Colonic mucosa (tissue), 4 donors: ENCODE data around the gene ACTR3C. TPM values are rescaled to one million over a fixed set of nuclear protein-coding genes. Genes with fewer than 3 reads are reported as not detected.
"Not testable (repeated sequence)": the region's sequence is repeated elsewhere in the genome, so short reads cannot be mapped to it uniquely, and the experiment has no call there.

Source experiments
- DNase-seq: peaks from one replicate; pipeline ENCODE4 v3.0.0-alpha.2; 2020
- H3K27ac ChIP-seq: fragments of 200-600 bp; one replicate; pipeline ENCODE4 v1.8.0; 2021
- H3K27me3 ChIP-seq: fragments of 200-600 bp; one replicate; pipeline ENCODE4 v1.8.0; 2021
- H3K36me3 ChIP-seq: fragments of 200-600 bp; one replicate; pipeline ENCODE4 v1.8.0; 2021
- H3K4me1 ChIP-seq: fragments of 200-600 bp; one replicate; pipeline ENCODE4 v1.8.0; 2021; ENCODE audit warnings: mild to moderate bottlenecking
- H3K4me3 ChIP-seq: fragments of 200-600 bp; one replicate; pipeline ENCODE4 v1.8.0; 2021
- H3K9ac ChIP-seq, 2 donors: one replicate each; pipeline ENCODE4 v1.7.0; 2013; ENCODE audit warnings: control low read depth in 2 of 2, low read depth in 2 of 2, low read length in 2 of 2
- H3K9me3 ChIP-seq: fragments of 200-600 bp; one replicate; pipeline ENCODE4 v1.8.0; 2021
- CTCF ChIP-seq: fragments of 200-600 bp; IDR thresholded peaks from one replicate; pipeline ENCODE4 v1.8.0; 2022; ENCODE audit warnings: antibody characterized with exemption, mild to moderate bottlenecking
- intact Hi-C: fragments of 100-400 bp; cut with DNase I; formaldehyde crosslinking; loops from one replicate; pipeline ENCODE4 v1.14.1; 2022
- total RNA-seq, 2 donors: library from RNA; stranded (reverse); fragmentation: NEBNext Ultra II Directional in 1 of 2; extraction: Animal tissue kit (Norgen Biotek cat#: 25700) in 1 of 2; gene quantifications; one replicate each; pipeline ENCODE4 v1.2.1, GENCODE V29; 2021
- donor health status: healthy.
- donor health status: DM: no; HTN: no; CAD: no.
- donor health status: DM: no; HTN: no; CAD: no.

Gene ACTR3C
- total RNA-seq, 2 donors from 2014 or later = 17.6 to 29.6 TPM

GRCh38 chr7:150308575-150308974 lies 14.8 kb downstream of the ACTR3C start:
- no peak overlapping the region for H3K9ac ChIP-seq
- intact Hi-C loops = no loop called here
- no peaks in the 10 kb centered on the region for H3K27me3 ChIP-seq
- no peak overlapping the region for H3K4me3 ChIP-seq
- no peak for TF ChIP-seq CTCF
- no peaks in the 10 kb centered on the region for H3K36me3 ChIP-seq
- DNase-seq = no peak
- H3K9me3 ChIP-seq = no peaks in the 10 kb centered on the region
- no peaks in the 10 kb centered on the region for H3K4me1 ChIP-seq
- no peak overlapping the region for H3K27ac ChIP-seq

GRCh38 chr7:150307904-150308303 lies 15.4 kb downstream of the ACTR3C start:
- intact Hi-C loops = no loop called here
- Histone ChIP-seq H3K27ac (no peak overlapping the region), H3K9me3 (no peaks in the 10 kb centered on the region), H3K9ac (no peak overlapping the region), H3K4me1 (no peaks in the 10 kb centered on the region), H3K36me3 (no peaks in the 10 kb centered on the region), H3K27me3 (no peaks in the 10 kb centered on the region), H3K4me3 (no peak overlapping the region)
- no peak for TF ChIP-seq CTCF
- no peak for DNase-seq

GRCh38 chr7:150307129-150307528 lies 16.2 kb downstream of the ACTR3C start:
- H3K27me3 ChIP-seq = no peaks in the 10 kb centered on the region
- DNase-seq = no peak
- no peak overlapping the region for H3K27ac ChIP-seq
- H3K36me3 ChIP-seq = no peaks in the 10 kb centered on the region
- H3K4me3 ChIP-seq = no peak overlapping the region
- no peak for TF ChIP-seq CTCF
- H3K9me3 ChIP-seq = no peaks in the 10 kb centered on the region
- no peaks in the 10 kb centered on the region for H3K4me1 ChIP-seq
- H3K9ac ChIP-seq = no peak overlapping the region
- intact Hi-C loops = no loop called here

GRCh38 chr7:150306377-150306776 lies 17.0 kb downstream of the ACTR3C start:
- DNase-seq, H3K9me3 ChIP-seq, H3K4me3 ChIP-seq, H3K36me3 ChIP-seq, H3K4me1 ChIP-seq, intact Hi-C loops, H3K27ac ChIP-seq, H3K9ac ChIP-seq, H3K27me3 ChIP-seq: not testable (repeated sequence)

- intact Hi-C loops, H3K9me3 ChIP-seq, H3K36me3 ChIP-seq, H3K4me1 ChIP-seq, H3K9ac ChIP-seq, H3K27ac ChIP-seq, H3K27me3 ChIP-seq, DNase-seq, H3K4me3 ChIP-seq: not testable (repeated sequence)
These were observed 17.5 kb downstream of the ACTR3C start for GRCh38 chr7:150305903-150306284.

GRCh38 chr7:150305259-150305902 lies 18.0 kb downstream of the ACTR3C start:
- intact Hi-C loops, H3K27ac ChIP-seq, H3K9me3 ChIP-seq, H3K27me3 ChIP-seq, H3K4me3 ChIP-seq, DNase-seq, H3K9ac ChIP-seq, H3K4me1 ChIP-seq, H3K36me3 ChIP-seq: not testable (repeated sequence)

- DNase-seq, H3K9me3 ChIP-seq, H3K27ac ChIP-seq, H3K27me3 ChIP-seq, H3K9ac ChIP-seq, H3K4me3 ChIP-seq, intact Hi-C loops, H3K4me1 ChIP-seq, H3K36me3 ChIP-seq: not testable (repeated sequence)
These were observed 18.7 kb downstream of the ACTR3C start for GRCh38 chr7:150304499-150305258.

GRCh38 chr7:150302908-150303310 lies 20.4 kb downstream of the ACTR3C start:
- H3K27ac ChIP-seq, H3K27me3 ChIP-seq, H3K9ac ChIP-seq, intact Hi-C loops, H3K36me3 ChIP-seq, H3K9me3 ChIP-seq, H3K4me3 ChIP-seq, H3K4me1 ChIP-seq, DNase-seq: not testable (repeated sequence)

- intact Hi-C loops, H3K36me3 ChIP-seq: not testable (repeated sequence)
These were observed 25.4 kb downstream of the ACTR3C start for GRCh38 chr7:150297978-150298377.

GRCh38 chr7:150296802-150297201 lies 26.5 kb downstream of the ACTR3C start:
- DNase-seq, H3K9me3 ChIP-seq, H3K9ac ChIP-seq, H3K4me3 ChIP-seq, H3K4me1 ChIP-seq, H3K36me3 ChIP-seq, H3K27me3 ChIP-seq, intact Hi-C loops, H3K27ac ChIP-seq: not testable (repeated sequence)

More at GRCh38 chr7:150297978-150298377, 25.4 kb downstream of the ACTR3C start:
- H3K27ac ChIP-seq, H3K4me1 ChIP-seq, H3K9me3 ChIP-seq, DNase-seq, H3K4me3 ChIP-seq, H3K9ac ChIP-seq, H3K27me3 ChIP-seq: not testable (repeated sequence)

- H3K4me3 ChIP-seq, H3K9me3 ChIP-seq, DNase-seq, H3K27me3 ChIP-seq, intact Hi-C loops, H3K9ac ChIP-seq, H3K27ac ChIP-seq, H3K4me1 ChIP-seq, H3K36me3 ChIP-seq: not testable (repeated sequence)
These were observed 27.7 kb downstream of the ACTR3C start for GRCh38 chr7:150295614-150296013.
